AG04450 (cell line): Measurements from ENCODE around the gene KIAA2012. TPM values are rescaled to one million over a fixed set of nuclear protein-coding genes. Genes with fewer than 3 reads are reported as not detected.
A peak's percentile ranks its signal among the peaks of the same experiment; 100 is the strongest.

ENCODE experiments used
- CTCF ChIA-PET: fragments of 300-600, 350-600 bp; formaldehyde crosslinking; extraction: SDS; loops from one replicate; lab custom pipeline; 2022; ENCODE audit warnings: antibody characterized with exemption, inconsistent platforms; lab: Charles Lee
- POLR2A ChIA-PET: fragments of 350-600 bp; formaldehyde crosslinking; extraction: SDS; loops from one replicate; lab custom pipeline; 2021; ENCODE audit warnings: antibody characterized with exemption, inconsistent platforms; lab: Yijun Ruan, JAX
- DNase-seq: peaks from one replicate; pipeline ENCODE4 v3.0.0-alpha.2; 2011; ENCODE audit warnings: low read depth, low spot score
- H3K27ac ChIP-seq: one replicate; pipeline ENCODE4 v1.5.1; 2012; ENCODE audit warnings: low read depth, low read length, control low read depth
- H3K27me3 ChIP-seq: one replicate; pipeline ENCODE4 v1.6.0; 2012; ENCODE audit warnings: low read length; ENCODE audit not compliant: control insufficient read depth, insufficient read depth
- H3K4me3 ChIP-seq: 2 replicates; pipeline ENCODE4 v1.5.1; 2011; ENCODE audit warnings: mild to moderate bottlenecking, low read depth, low read length, control low read depth
- H3K9me3 ChIP-seq: 2 replicates; pipeline ENCODE4 v1.5.1; 2012; ENCODE audit warnings: low read length; ENCODE audit not compliant: control insufficient read depth, insufficient read depth
- polyA plus RNA-seq: library from polyadenylated mRNA; depleted of rRNA; stranded (reverse); fragments of >200 nt; gene quantifications from 2 replicates; pipeline ENCODE4 v1.2.3, GENCODE V29; 2011
- TF ChIP-seq, protein P1 (sequence below): IDR thresholded peaks from 2 replicates; pipeline ENCODE4 v1.5.1; 2011; ENCODE audit warnings: low read depth, low read length, control low read depth, inconsistent platforms

Gene KIAA2012
- polyA plus RNA-seq, 1 experiment = 0.12 TPM

DNA sequence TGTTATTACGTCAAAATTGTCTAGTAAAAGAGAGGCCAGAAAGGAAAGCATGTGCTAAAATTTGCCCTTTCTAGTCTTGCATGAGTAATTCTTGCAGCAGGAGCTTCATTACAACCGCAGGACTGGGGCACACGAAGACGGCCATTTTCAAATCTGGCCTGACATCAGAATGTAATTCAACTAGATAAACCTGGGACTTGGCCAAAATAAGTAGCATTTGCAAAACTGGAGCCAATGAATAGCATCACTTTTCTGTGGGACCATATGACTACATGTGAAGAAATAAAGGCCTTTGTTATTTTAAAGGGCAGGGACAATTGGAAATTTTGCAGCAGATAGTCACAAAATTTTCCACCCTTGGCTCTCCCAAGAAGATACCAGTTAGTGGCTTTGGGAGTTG is 42.4 kb upstream of the KIAA2012 start:
- TF ChIP-seq, protein P1, sequence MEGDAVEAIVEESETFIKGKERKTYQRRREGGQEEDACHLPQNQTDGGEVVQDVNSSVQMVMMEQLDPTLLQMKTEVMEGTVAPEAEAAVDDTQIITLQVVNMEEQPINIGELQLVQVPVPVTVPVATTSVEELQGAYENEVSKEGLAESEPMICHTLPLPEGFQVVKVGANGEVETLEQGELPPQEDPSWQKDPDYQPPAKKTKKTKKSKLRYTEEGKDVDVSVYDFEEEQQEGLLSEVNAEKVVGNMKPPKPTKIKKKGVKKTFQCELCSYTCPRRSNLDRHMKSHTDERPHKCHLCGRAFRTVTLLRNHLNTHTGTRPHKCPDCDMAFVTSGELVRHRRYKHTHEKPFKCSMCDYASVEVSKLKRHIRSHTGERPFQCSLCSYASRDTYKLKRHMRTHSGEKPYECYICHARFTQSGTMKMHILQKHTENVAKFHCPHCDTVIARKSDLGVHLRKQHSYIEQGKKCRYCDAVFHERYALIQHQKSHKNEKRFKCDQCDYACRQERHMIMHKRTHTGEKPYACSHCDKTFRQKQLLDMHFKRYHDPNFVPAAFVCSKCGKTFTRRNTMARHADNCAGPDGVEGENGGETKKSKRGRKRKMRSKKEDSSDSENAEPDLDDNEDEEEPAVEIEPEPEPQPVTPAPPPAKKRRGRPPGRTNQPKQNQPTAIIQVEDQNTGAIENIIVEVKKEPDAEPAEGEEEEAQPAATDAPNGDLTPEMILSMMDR = no peak
- ChIA-PET CTCF (interaction anchor here (2.1 kb wide), 1 partner anchor 170 kb away, joined by 7 read pairs; no protein-coding TSS in a partner anchor), POLR2A (interaction anchor here (0.6 to 0.7 kb wide), 2 partner anchors 81 to 116 kb away, joined by 3 to 4 read pairs; no protein-coding TSS in a partner anchor)
- Histone ChIP-seq H3K4me3 (no peak overlapping the region), H3K27me3 (no peaks in the 10 kb centered on the region), H3K27ac (peak overlapping the region; percentile 21), H3K9me3 (peaks cover 2% of the 10 kb centered on the region; the same call in 1 of the 2 replicates)
- DNase-seq = no peak

DNA sequence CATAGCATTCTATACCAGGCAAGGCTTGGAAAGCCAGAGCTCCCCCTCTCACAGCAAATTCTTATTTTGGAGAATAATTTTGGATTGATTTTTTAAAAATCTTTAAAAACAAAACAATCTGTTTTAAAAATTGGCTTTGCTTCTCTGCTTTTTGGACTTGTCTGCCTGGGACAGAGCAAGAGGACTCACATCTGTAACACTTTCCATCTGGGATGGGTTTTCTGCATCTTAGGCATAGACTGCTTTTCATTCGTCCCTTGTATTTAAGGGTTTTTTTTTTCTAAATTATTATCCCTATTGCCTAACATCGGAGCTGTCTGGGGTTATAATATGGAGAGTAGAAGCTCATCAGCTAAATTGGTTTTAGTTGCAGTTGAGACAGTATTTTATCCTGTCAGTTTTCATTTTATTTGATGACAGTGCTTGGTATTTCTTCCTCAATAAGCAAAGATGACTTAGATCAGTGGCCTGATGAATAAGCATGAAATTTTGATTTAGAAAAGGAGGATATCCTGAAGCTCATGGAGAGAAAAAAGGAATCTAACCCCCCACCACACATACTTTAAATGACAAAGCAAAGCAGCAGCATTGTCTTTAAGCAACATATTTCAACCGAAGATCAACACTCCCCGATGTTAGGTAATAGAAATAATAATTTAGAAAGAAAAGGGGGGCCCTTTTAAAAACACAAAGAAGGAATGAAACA is 41.7 kb upstream of the KIAA2012 start:
- ChIA-PET CTCF (interaction anchor here (0.5 to 2.1 kb wide), 4 partner anchors 23 to 171 kb away, joined by 3 to 7 read pairs (median 4); no protein-coding TSS in a partner anchor), POLR2A (interaction anchor here (0.6 to 0.8 kb wide), 3 partner anchors 171 to 563 kb away, joined by 3 to 5 read pairs (median 3); partner anchors contain the start of gene ALS2)
- Histone ChIP-seq H3K9me3 (peaks cover 7% of the 10 kb centered on the region; the same call in 1 of the 2 replicates), H3K27ac (no peak overlapping the region), H3K27me3 (no peaks in the 10 kb centered on the region), H3K4me3 (peak overlapping the region; percentile 31; the same call in 1 of the 2 replicates)
- DNase-seq = no peak
- TF ChIP-seq, protein P1 = no peak

GRCh38 chr2:202032846-202033316 is 40.2 kb upstream of the KIAA2012 start:
- no peaks in the 10 kb centered on the region for H3K27me3 ChIP-seq
- peak overlapping the region; percentile 79 for H3K4me3 ChIP-seq
- H3K9me3 ChIP-seq = peaks cover 7% of the 10 kb centered on the region; the same call in 1 of the 2 replicates
- peak overlapping the region; percentile 97 for H3K27ac ChIP-seq
- CTCF ChIA-PET = no interaction called here
- TF ChIP-seq, protein P1 = no peak
- no peak for DNase-seq
- POLR2A ChIA-PET = no interaction called here

DNA sequence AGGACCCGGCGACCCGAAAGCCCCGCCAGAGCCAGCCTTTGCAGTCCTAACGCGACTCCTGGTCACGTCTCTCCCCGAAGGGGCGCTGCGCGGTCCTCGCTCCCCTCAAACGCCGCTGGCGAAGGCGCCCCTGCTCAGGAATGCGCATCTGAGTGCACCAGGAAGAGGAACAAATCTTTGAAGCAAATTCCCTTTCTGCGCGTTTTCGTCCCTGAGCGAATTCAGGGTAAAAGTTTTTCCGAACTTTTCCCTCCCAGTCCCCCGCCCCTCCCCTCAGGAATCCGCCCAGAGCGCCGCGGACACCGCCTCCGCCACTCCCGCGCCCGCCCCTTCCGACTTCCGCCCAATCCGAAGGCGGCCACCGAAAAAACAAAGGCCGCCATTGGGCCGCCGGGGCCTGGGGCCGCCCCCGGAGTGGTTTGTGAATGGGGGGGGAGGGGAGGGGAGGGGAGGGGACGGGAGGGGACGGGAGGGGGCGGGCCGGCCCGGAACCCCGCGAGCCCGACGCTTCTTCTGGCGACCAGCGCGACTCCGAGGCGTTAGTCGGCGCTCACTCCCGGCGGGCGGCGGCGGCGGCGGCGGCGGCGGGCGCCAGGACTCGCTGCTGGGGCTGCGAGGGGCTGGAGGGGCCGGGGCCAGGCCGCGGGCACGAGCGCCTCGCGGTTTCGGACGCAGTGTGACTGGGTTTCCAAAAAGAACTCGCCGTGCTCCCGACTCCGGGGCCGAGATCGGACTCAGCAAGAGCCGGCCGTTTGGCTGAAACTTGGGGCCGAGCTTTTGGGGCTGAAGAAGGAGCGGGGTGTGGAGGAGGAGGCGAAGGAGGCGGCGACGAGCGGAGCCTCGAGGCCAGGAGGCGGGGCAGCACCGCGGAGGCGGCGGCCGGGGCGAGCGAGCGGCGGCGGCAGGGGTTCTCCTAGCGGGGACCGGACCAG is 39.5 kb upstream of the KIAA2012 start, which contains the start of gene FZD7:
Gene FZD7 (plus strand): TSS at position 539 of the 932 bp plus-strand sequence. CDS start 793 bp downstream, outside the sequence.
- peak; percentile 87 for DNase-seq
- Histone ChIP-seq H3K4me3 (peak within 1 kb of the TSS; percentile 88), H3K9me3 (peaks cover 7% of the 10 kb centered on the region; the same call in 1 of the 2 replicates), H3K27ac (peak within 1 kb of the TSS; percentile 97), H3K27me3 (no peaks in the 10 kb centered on the region)
- ChIA-PET POLR2A (interaction anchor here (1.0 to 1.2 kb wide), 4 partner anchors 122 to 253 kb away, joined by 3 to 12 read pairs (median 6); partner anchors contain the start of gene ALS2), CTCF (no interaction called here)
- TF ChIP-seq, protein P1 = peak; percentile 15; the same call in 1 of the 2 replicates
